RKO (cell line): ENCODE data around the gene PPFIBP2.

Source experiments
- DNase-seq: peaks from one replicate; pipeline ENCODE4 v3.0.0-alpha.2; 2016; ENCODE audit warnings: low spot score

PPFIBP2 gene

GRCh38 chr11:7527029-7527428, 13.2 kb downstream of the PPFIBP2 start:
- no peak for DNase-seq

- no peak for DNase-seq
Measured at GRCh38 chr11:7528514-7529049, 14.8 kb downstream of the PPFIBP2 start.

- DNase-seq = no peak
Measured at GRCh38 chr11:7530013-7530640, 16.3 kb downstream of the PPFIBP2 start.

- no peak for DNase-seq
Measured at GRCh38 chr11:7531011-7531410, 17.2 kb downstream of the PPFIBP2 start.

GRCh38 chr11:7532405-7533145, 18.8 kb downstream of the PPFIBP2 start:
- DNase-seq = no peak

- DNase-seq = no peak
Measured at GRCh38 chr11:7533199-7534041, 19.6 kb downstream of the PPFIBP2 start.

GRCh38 chr11:7534042-7534378, 20.2 kb downstream of the PPFIBP2 start:
- DNase-seq = no peak

GRCh38 chr11:7536100-7536499, 22.3 kb downstream of the PPFIBP2 start:
- no peak for DNase-seq

GRCh38 chr11:7537265-7537664, 23.5 kb downstream of the PPFIBP2 start:
- DNase-seq = no peak

GRCh38 chr11:7538031-7538430, 24.2 kb downstream of the PPFIBP2 start:
- no peak for DNase-seq

GRCh38 chr11:7538466-7539454, 25.0 kb downstream of the PPFIBP2 start:
- no peak for DNase-seq

- no peak for DNase-seq
Measured at GRCh38 chr11:7540830-7541555, 27.2 kb downstream of the PPFIBP2 start.

- no peak for DNase-seq
Measured at GRCh38 chr11:7543302-7543701, 29.5 kb downstream of the PPFIBP2 start.

GRCh38 chr11:7544021-7544420, 30.2 kb downstream of the PPFIBP2 start:
- no peak for DNase-seq

GRCh38 chr11:7545611-7546010, 31.8 kb downstream of the PPFIBP2 start:
- DNase-seq = no peak

- no peak for DNase-seq
Measured at GRCh38 chr11:7546324-7546791, 32.6 kb downstream of the PPFIBP2 start.

GRCh38 chr11:7547687-7548086, 33.9 kb downstream of the PPFIBP2 start:
- DNase-seq = no peak

GRCh38 chr11:7548659-7549274, 35.0 kb downstream of the PPFIBP2 start:
- DNase-seq = no peak

GRCh38 chr11:7549681-7550080, 35.9 kb downstream of the PPFIBP2 start:
- no peak for DNase-seq

GRCh38 chr11:7551571-7551970, 37.8 kb downstream of the PPFIBP2 start:
- DNase-seq = no peak
